Coronary artery (tissue), 2 donors: ENCODE results near the gene PRR23E.

Source experiments
- DNase-seq: peaks from one replicate; pipeline ENCODE4 v3.0.0-alpha.2; 2017; ENCODE audit warnings: low spot score
- H3K27ac ChIP-seq, 2 donors: fragments of 200-600 bp; sonication (generic); one replicate each; pipeline ENCODE4 v1.5.1; 2016 to 2019
- H3K4me3 ChIP-seq: fragments of 200-600 bp; sonication (generic); 2 replicates; pipeline ENCODE4 v1.5.1; 2016; ENCODE audit warnings: mild to moderate bottlenecking, moderate library complexity
- TF ChIP-seq, protein P1 (sequence below): fragments of 200-600 bp; sonication (generic); IDR thresholded peaks from one replicate; pipeline ENCODE4 v1.5.1; 2019; ENCODE audit warnings: antibody characterized with exemption

Gene PRR23E

DNA sequence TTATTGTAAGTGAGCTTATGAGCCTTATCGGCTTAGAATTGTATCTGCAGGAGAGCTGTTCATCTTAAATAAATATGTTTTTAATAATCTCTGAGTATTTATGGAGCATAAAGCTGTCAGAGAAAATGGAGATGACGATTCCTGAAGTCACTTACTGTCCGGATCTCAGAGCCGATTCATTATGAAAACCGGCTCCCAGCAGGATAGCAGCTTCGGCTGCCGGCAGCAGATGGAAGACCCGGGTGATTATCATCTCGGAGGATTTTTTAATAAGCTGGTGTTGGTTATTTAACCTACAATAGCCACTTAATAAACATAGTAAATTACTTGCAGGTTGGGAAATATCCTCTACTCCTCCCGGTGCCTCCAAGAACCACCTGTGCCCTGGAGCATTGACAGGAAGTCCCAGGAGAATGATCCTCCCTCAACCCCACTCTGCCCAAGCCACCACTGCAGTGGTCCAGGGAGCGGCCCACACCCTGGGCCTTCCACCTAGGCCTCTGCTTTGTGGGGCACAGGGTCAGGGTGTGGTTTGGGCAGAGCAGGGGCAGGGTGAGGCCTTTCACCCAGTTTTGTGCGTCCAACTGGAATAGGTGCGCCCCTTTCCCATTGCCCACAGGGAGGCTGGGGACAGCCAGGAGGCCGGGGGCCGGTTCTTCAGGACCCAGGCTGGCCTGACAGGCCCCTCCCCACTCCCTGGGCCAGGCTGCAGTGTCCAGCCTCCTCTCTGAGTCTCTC lies 42.2 kb upstream of the PRR23E start:
- no peak for DNase-seq

DNA sequence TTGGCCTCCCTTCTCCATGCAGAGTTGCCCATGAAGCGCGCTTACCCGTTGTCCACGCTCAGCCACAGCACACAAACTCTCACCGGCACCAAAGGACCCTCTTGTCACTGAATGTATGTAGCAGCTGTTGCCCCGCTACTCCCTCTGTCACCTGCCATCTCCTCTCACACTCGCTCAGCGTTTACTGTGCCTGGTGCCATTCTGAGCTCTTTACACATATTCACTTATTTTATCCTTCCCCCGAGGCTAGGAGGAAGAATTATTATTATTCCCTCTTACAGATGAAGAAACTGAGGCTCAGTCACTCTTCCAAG lies 41.7 kb upstream of the PRR23E start:
- no peak for DNase-seq
- TF ChIP-seq, protein P1, sequence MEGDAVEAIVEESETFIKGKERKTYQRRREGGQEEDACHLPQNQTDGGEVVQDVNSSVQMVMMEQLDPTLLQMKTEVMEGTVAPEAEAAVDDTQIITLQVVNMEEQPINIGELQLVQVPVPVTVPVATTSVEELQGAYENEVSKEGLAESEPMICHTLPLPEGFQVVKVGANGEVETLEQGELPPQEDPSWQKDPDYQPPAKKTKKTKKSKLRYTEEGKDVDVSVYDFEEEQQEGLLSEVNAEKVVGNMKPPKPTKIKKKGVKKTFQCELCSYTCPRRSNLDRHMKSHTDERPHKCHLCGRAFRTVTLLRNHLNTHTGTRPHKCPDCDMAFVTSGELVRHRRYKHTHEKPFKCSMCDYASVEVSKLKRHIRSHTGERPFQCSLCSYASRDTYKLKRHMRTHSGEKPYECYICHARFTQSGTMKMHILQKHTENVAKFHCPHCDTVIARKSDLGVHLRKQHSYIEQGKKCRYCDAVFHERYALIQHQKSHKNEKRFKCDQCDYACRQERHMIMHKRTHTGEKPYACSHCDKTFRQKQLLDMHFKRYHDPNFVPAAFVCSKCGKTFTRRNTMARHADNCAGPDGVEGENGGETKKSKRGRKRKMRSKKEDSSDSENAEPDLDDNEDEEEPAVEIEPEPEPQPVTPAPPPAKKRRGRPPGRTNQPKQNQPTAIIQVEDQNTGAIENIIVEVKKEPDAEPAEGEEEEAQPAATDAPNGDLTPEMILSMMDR, result no peak
- no peak overlapping the region for H3K4me3 ChIP-seq
- H3K27ac ChIP-seq, result no peak overlapping the region

More for the DNA sequence above, 42.2 kb upstream of the PRR23E start:
- no peak overlapping the region for H3K4me3 ChIP-seq
- TF ChIP-seq, protein P1, result no peak
- no peak overlapping the region for H3K27ac ChIP-seq

DNA sequence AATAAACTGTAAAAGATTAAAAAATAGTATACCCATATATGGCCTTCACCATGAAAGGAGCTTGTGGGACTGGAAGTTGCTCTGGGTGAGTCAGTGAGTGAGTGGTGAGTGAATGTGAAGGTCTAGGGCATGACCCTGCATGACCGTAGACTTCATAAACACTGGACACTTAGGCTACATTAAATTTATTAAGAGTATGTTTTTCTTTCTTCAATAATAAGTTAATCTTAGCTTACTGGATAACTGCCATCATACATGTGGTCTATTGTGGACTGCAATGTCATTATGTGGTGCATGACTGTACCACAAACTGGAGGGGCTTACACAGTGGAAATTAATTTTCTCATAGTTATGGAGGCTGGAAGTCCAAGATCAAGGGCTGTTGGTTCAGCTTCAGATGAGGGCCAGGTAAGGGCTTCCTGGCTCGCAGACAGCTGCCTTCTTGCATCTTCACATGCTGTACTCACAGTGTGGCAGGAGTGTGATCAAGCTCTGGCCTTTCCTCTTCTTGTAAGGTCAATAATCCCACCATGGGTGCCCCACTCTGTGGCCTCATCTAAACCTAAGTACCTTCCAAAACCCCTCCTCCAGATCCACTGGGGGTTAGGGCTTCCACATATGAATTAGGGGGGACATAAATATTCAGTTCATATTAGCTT lies 40.8 kb upstream of the PRR23E start:
- Histone ChIP-seq H3K27ac (no peak overlapping the region), H3K4me3 (no peak overlapping the region)
- DNase-seq, result no peak
- TF ChIP-seq, protein P1, result no peak

DNA sequence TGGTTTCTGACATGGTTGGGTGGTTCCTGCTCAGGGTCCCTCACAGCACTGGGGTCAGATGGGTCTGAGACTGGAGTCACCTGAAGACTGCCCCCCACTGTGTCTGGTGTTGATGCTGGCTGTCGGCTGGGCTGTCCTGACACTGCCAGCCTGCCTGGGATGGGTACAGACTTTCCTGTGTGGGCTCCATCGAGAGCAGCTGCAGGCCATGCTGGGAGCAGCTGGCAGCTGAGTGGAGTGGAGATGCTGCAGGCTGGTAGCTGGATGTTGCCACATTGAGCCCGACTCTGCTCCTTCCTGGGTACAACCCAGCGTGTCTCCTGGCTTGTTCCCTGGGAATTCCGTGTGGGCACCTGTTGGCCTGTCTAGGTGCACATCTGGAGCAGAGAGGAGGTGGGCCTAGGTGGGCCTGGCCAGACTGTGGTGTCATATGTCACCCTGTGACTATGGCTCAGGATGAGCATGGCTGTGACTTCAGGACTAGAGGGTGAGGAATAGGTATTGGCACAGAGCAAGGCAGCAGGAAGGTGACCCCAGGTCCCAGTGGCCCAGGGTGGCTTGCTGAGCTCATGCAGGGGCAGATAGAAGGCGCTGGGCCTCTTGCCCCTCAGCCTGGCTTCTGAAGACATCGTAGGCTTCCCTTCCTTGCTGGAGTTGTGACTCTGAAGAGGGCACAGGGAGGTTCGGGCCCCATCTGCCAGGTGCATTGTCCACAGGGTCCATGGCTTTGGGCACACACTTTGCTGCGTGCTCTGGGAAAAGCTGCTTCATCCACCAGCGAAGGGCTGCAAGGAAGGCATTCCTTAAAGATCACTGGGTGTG lies 40.0 kb upstream of the PRR23E start:
- Histone ChIP-seq H3K27ac (no peak overlapping the region), H3K4me3 (no peak overlapping the region)
- TF ChIP-seq, protein P1, result no peak
- DNase-seq, result no peak

DNA sequence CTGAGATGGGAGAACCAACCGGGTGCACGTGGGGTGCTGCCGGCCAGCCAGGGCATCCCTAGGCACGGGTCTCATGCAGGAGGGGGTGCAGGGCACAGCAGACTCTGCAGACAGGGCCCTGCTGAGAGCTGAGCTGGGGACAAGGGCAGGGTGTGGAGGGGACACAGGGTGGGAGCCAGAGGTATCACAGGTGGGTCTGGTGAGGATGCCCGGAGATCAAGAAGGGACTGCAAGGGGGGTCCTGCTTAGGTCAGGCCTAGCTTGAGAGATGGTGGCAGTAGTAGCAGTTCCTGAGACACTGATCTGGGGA lies 39.5 kb upstream of the PRR23E start:
- no peak for DNase-seq
- no peak overlapping the region for H3K27ac ChIP-seq
- H3K4me3 ChIP-seq, result no peak overlapping the region
- TF ChIP-seq, protein P1, result no peak

DNA sequence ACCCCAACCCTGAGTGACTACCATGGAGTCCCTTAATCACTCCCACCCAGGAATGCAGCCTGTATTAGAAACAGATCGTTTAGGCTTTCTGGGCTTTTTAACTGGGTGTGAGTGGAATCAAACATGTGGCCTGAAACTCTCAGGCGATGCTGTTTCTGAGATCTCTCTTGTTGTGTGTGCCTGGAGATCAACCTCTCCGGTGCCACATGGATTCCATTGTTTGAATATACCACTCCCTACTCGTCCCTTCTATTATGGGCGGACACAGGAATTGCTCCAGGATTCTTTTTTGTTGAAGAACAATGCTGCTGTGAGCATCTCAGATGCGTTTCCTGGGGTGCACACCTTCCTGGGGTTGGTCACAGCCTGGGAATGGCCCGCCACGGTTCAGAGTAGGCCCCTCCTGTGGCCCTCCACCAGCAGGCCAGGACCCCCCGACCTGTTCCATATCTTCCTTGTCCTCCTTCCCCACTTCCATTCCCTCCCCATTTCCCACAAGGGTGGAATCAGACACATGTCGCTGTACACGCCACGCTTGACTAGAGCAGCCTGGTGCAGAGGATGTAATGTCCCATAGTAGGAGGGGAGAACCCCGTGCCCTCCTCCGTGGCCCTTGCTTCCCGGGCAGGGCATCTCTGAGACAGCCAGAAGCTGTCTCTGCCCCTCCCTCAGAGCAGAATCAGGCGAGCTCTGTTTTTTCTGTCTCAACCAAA lies 36.4 kb upstream of the PRR23E start:
- TF ChIP-seq, protein P1, result no peak
- no peak overlapping the region for H3K4me3 ChIP-seq
- H3K27ac ChIP-seq, result no peak overlapping the region
- no peak for DNase-seq
